Measurements from ENCODE around the gene CALML3.

DNA sequence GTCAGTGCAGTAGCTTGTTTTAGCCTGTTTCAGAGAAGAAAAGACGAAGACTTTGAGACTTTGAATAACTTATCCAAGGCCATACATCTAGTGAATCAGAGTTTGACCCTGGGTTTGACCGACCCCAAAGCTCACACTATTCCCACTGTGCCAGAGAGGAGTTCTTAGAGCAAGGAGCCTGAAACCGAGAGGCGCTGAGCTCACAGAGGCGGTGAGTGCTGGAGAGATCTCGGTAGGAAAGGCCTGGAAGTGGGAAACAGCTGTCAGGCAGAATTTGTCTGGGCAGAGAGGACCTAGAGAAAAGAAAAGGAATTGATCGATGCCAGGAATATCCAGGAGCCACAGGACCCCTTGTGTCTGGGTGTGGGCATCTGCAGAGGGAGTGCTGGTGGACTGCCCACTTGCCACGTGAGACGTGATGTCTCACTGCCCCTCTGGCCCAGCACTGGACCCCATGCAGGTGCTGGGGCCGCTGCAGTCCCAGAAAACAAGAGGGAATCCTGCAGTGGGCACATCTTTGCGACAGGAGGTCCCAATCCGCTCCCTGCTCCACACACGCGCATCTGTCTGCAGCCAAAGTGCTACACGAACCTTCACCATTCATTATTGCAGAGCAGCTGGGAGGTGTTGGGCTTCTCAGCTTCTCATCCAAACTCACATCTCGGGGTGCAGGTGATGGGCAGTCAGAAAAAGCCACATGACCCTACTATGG lies 6.2 kb downstream of the CALML3 start:
- TF ChIP-seq, protein P1, sequence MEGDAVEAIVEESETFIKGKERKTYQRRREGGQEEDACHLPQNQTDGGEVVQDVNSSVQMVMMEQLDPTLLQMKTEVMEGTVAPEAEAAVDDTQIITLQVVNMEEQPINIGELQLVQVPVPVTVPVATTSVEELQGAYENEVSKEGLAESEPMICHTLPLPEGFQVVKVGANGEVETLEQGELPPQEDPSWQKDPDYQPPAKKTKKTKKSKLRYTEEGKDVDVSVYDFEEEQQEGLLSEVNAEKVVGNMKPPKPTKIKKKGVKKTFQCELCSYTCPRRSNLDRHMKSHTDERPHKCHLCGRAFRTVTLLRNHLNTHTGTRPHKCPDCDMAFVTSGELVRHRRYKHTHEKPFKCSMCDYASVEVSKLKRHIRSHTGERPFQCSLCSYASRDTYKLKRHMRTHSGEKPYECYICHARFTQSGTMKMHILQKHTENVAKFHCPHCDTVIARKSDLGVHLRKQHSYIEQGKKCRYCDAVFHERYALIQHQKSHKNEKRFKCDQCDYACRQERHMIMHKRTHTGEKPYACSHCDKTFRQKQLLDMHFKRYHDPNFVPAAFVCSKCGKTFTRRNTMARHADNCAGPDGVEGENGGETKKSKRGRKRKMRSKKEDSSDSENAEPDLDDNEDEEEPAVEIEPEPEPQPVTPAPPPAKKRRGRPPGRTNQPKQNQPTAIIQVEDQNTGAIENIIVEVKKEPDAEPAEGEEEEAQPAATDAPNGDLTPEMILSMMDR (conservative IDR thresholded peaks at IDR 0.05 in 1 of 2, IDR thresholded peaks at IDR 0.05 in 1 of 2; ENCODE audit: low read depth in 1 of 2, low read length in 2 of 2) = no peak
- TF ChIP-seq EZH2 (IDR thresholded peaks at IDR 0.05; ENCODE audit: low read length, missing control alignments) = no peak
